Stimulated activated CD4-positive, alpha-beta T cell treated with anti-CD3 and anti-CD28 coated beads, Interleukin-4, amount 100 ng/mL, for 48 hours (primary cell): ENCODE measurements around the gene TEAD3.

ENCODE experiments used
- DNase-seq, 2 donors: peaks; one replicate each; pipeline ENCODE4 v3.0.0-alpha.2; 2020; ENCODE audit warnings: low read depth in 2 of 2

The TEAD3 gene

GRCh38 chr6:35512740-35513139, 15.9 kb upstream of the TEAD3 start, which contains the start of gene TULP1:
Gene TULP1, minus strand, starts transcription at chr6:35512896. Its CDS starts 38 bp downstream, at chr6:35512858.
- no peak for DNase-seq

GRCh38 chr6:35512006-35512405, 15.1 kb upstream of the TEAD3 start:
- DNase-seq = no peak

DNA sequence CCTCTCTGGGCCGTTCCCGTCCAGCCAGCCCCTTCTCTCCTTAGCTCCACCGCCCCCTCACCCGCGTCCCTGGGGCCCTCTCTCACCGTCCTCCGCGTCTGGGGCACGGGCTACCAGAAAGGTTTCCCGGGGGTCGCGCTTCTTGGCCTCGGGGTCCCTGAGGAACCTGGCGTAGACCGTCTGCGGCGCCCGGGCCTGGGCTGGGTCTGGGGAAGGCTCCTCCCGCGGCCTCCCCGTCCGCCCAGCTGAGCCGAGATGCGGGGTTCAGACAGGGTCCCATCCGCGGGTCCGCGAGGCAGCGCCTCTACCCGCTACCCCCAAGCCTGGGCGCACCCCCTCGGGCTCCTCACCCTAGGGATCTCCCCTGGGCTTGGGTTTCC, 14.7 kb upstream of the TEAD3 start:
- no peak for DNase-seq

GRCh38 chr6:35510916-35511561, 14.2 kb upstream of the TEAD3 start:
- no peak for DNase-seq

DNA sequence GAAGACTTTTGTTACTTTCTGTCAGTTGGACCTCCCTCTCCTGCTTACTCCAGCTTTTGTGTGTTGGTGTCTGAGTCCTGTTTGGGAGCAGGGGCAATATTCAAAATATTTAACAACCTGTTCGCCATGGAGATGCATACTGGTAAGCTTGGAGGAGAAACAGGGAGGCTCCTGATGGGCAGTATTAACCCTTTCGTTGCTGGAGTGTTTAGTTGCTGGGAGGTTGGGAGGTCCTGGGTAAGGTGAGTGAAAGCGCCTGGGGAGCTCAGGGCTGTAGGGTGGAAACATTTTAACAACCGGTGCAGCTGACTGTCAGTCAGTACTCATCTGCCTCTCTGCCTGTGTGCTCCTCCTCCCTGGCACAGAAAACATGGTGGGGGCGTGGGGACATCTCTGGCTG, 11.7 kb upstream of the TEAD3 start:
- DNase-seq = no peak

- DNase-seq = no peak
Observed at GRCh38 chr6:35508027-35508426, 11.1 kb upstream of the TEAD3 start.

DNA sequence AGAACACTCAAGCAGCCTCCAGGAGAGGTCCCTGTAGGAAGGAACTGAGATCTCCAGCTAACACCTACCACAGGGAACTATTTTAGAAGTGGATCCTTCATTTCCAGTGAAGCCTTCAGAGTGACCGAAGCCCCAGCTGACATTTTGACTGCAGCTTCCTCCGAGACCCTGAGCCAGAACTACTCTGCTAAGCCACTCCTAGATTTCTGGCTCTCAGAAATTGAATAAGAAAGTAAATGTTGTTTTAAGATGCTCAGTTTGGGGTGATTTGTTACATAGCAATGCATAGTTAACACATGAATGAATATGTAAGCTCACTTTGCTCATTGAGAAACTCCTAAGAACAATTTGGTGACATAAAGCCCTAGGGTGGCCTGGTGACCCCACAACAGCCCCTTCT, 10.3 kb upstream of the TEAD3 start:
- DNase-seq = no peak

DNA sequence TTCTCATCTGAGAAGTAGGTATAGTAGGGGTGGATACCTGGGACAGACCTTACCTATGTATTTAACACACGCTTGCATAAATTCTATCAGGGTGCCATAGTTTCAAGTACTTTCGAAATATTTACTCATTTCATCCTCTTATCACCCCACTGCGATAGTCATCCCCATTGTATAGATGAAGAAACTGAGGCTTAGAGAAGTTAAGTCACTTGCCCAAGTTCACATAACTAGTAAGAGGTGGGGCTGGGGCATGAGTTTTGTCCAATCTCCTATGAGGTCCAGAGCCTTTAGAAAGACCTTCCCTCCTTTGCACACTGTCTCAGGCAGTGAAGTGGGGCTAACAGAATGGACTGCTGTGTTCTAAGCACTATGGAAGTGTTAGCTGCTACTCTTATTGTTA, 9.7 kb upstream of the TEAD3 start:
- no peak for DNase-seq

GRCh38 chr6:35505999-35506412, 9.1 kb upstream of the TEAD3 start:
- no peak for DNase-seq

- no peak for DNase-seq
Observed at GRCh38 chr6:35503534-35503933, 6.7 kb upstream of the TEAD3 start.

DNA sequence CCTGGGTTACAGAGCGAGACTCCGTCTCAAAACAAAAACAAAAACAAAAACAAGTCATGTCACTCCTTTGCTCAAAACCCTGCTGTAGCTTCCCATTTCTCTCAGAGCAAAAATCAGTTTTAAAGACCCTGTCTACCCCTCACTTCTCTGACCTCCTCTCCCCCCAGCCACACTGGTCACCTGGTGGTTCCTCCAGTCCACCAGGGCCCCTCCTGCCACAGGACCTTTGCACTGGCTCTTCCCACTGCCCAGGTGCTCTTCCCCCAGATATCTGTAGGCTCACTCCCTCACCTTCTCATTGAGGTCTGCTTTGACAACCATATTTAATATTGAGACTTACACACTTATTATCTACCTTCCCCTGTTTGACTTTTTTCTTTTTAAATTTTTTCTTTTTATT, 4.9 kb upstream of the TEAD3 start:
- DNase-seq = no peak

DNA sequence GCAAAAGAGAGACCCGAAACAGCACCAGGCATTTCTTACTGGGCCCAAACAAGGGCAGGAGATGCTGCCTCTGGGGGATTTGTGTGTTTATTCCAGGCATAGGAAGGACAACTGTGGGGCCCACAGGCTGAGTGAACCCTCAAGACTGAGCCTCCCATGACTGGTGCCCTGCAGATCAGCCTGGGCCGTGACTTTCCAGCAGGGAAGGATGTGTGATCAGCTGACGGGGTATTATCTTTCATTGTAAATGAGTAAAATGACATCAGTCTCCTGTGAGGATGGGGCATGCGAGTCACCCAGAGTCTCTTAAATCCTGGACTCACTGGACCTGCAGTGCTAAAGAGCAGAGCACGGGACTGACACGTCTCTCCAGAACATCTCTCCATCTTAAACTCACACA, 3.9 kb upstream of the TEAD3 start:
- no peak for DNase-seq

GRCh38 chr6:35499372-35499771, 2.5 kb upstream of the TEAD3 start:
- DNase-seq = no peak

DNA sequence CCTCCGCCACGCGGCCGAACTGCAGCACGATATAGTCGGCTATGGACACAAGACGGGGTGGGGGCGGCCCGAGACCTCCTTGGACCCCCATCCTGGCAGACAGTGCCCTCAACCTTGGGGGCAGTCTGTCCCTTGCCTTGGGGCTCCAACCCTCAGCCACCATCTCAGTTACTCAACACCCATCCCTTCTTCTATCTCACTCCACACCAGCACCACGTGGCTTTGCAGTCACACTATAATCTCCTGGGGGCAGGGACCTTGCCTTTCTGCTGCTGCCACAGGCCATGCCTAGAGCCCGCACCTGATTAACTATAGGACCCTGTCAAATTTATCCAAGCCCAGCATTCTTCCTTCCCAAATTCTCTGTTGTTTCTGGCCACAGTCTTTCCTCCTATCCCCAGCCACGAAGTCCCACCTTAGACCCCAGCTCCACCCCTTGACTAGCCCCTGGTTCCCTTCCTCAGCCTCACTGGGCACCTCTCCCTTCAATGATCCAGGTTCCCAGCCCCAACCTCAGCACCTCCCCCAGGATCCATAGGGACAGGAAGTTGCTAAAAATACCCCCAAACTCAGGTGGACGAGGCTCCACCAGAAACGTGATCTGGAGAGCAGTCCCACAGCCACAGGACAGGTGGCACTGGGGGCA, 1.7 kb upstream of the TEAD3 start:
- DNase-seq = no peak

DNA sequence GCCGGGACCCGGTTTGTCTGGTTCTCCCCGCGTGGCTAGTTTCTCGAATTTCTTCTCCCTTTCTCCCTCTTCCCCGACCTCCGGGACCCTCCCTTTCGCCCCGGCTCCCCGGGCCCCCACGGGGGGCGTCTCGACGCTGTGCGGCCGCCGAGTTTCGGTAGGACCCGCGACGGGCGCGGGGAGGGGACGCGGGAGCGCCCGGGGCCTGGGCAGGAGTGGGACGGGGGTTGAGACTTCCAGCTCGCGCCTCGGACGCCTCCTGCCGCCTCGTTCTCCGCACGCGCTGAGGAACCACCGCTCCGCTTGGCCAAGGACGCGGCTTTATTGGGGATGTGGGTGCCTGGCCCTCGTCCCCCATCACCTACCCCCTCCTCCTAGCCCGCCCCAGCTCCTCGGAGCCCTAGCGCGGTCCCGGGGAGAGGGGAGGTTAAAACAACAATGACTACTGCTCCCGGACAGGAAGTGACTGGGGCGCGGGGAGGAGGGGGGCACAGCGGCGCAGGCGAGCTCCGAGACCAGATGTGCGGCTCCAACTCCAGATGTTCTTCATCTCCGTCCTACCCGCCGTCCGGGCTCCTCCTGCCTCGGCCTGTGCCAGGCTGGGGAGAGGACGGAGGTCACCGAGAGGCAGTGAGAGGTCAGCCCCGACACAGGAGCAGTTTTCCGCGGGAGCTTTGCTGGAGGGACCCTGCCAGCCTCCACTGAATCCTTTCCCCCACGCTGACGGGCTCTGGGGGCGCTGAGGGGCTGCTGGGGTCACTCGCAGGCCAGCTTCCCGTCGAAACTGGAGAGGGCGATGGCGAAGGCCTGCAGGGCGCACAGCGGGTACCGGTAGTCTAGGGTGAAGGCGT, 917 bp upstream of the TEAD3 start:
- DNase-seq = peak; percentile 37 to 47

- no peak for DNase-seq
Observed at GRCh38 chr6:35496036-35496840, 641 bp downstream of the TEAD3 start.

GRCh38 chr6:35495258-35496035, 1.4 kb downstream of the TEAD3 start:
- DNase-seq = no peak

DNA sequence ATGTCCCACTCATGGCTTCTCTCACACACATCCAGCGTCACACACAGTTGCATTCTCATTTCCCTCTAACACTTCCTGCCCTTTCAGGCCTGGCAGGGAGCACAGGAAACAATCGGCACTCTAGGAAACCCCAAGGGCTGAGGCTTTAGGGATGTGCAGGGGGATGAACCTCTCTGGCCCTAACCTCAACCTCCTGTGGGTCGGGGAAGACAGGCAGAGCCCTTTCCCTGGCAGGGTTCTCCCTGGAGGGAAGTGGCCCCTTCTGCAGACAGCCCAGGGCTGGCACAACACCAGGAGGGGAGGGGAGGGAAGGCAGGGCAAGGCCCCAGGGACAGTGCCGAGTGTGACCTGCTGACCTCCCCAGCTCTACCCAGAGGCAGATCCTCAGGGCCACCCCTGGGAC, 2.7 kb downstream of the TEAD3 start:
- DNase-seq = no peak

DNA sequence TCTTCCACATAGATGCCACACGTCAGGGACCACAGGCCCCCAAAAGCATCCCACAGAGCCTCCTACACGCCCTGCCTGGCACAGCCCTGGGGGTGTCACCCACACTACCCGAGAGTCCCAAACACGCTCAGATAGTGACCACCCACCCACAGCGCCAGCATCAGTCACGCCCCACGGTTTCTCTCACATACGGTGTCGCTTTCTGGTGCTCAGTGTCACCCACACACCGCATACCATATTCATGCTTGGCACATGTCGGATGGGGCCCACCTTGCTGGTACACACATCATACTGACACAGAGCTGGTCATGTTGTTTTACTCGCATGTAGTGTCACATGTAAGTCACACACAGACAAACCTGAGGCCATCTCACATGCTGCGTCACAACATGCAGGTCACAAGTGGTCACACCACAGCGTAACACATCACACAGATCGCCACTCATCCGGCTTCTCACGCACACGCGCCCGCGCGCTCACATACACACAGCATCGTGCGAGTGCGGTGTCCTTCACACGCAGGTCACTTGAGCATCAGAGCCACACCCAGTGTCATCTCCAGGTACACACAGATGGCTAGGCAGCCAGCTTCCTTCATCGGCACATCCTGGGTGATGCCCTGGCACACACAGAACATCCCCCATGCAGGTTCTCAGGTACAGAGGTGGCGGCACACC, 3.4 kb downstream of the TEAD3 start:
- no peak for DNase-seq

DNA sequence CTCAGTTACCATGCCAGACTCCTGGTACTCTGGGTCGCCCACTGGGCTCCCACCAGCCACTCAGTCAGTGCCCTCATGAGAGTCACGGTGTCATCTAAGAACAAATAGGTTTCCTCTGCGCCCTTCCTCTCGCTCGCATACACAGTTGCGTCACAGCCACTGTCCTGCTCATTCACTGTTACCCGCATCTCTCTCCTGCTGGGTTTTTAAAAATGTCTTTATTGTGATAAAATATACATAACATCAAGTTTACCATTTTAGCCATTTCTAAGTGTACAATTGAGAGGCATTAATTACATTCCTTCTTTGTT, 4.0 kb downstream of the TEAD3 start:
- DNase-seq = no peak
